ENCODE results near the gene ATP5PO. TPM values are rescaled to one million over a fixed set of nuclear protein-coding genes. Genes with fewer than 3 reads are reported as not detected.
A peak's percentile ranks its signal among the peaks of the same experiment; 100 is the strongest.

The ATP5PO gene
- total RNA-seq, 3 donors from 2014 or later (not counting 1 experiment from before 2014, with no cell fraction given), result 80.4 to 95.4 (median 94.9) TPM

DNA sequence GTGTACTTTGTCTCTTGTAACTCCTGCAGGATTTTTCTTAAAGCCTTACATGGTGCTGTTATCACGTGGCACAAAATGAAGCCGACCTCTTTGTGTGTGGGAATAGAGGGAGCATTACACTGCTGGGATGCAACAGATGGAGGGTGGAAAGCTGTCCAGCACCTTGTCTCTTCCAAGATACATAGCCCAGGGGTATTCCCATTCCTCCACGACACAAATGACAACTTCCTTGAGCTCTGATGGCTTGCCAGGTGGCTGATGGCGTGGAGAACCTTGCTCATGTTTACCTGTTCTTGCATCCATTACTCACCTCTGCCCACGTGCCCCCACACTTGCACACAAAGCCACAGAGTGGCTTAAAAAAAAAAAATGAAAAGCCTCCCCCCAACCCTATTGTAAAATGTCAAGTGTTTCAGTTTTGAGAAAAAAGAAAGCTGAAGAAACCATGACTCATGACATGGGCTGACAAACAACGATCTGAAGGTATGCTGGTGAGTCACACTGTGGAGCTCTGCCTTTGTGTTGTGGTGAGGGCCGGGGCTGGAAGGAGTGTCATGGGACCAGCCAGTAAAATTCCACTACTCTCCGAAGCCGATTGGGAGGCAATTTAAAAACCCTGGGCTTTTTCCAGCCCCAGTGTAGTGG, 32.0 kb upstream of the ATP5PO start:
- Histone ChIP-seq H3K4me1 (ENCODE audit: control insufficient read depth, insufficient read depth, low read length) (peaks cover 58% of the 10 kb centered on the region), H3K27ac (ENCODE audit: low read length) (peak overlapping the region; percentile 98), H3K4me3 (ENCODE audit: low read length) (peak overlapping the region; percentile 6), H3K9me3 (ENCODE audit: control insufficient read depth, insufficient read depth, low read length) (no peaks in the 10 kb centered on the region), H3K36me3 (ENCODE audit: control insufficient read depth, insufficient read depth, low read length) (no peaks in the 10 kb centered on the region), H3K27me3 (ENCODE audit: control insufficient read depth, insufficient read depth, low read length) (no peaks in the 10 kb centered on the region)
- Mint-ChIP-seq H3K27me3 (ENCODE audit: low read depth in 2 of 2) (no peaks in the 10 kb centered on the region), H3K27ac (peak overlapping the region; percentile 96 to 99), H3K9me3 (peaks cover 0 to 2% of the 10 kb centered on the region in 2 donors), H3K36me3 (no peaks in the 10 kb centered on the region), H3K4me3 (peak overlapping the region; percentile 76), H3K4me1 (peaks cover 63 to 72% of the 10 kb centered on the region in 2 donors)
- intact Hi-C loops (cut with micrococcal nuclease), result loop anchor here (1.0 to 2.0 kb wide), 5 partner anchors 11 to 125 kb away; partner anchors contain the start of genes ATP5PO, MRPS6 and SLC5A3
- DNase-seq (peak; percentile 75 to 95), ATAC-seq (peak; percentile 47 to 76 (median 63))
- TF ChIP-seq, protein P1, sequence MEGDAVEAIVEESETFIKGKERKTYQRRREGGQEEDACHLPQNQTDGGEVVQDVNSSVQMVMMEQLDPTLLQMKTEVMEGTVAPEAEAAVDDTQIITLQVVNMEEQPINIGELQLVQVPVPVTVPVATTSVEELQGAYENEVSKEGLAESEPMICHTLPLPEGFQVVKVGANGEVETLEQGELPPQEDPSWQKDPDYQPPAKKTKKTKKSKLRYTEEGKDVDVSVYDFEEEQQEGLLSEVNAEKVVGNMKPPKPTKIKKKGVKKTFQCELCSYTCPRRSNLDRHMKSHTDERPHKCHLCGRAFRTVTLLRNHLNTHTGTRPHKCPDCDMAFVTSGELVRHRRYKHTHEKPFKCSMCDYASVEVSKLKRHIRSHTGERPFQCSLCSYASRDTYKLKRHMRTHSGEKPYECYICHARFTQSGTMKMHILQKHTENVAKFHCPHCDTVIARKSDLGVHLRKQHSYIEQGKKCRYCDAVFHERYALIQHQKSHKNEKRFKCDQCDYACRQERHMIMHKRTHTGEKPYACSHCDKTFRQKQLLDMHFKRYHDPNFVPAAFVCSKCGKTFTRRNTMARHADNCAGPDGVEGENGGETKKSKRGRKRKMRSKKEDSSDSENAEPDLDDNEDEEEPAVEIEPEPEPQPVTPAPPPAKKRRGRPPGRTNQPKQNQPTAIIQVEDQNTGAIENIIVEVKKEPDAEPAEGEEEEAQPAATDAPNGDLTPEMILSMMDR (IDR thresholded peaks at IDR 0.05), result no peak
- WGBS (ENCODE audit: insufficient coverage), result 24% methylated on average over 9 of the region's 9 CpGs

DNA sequence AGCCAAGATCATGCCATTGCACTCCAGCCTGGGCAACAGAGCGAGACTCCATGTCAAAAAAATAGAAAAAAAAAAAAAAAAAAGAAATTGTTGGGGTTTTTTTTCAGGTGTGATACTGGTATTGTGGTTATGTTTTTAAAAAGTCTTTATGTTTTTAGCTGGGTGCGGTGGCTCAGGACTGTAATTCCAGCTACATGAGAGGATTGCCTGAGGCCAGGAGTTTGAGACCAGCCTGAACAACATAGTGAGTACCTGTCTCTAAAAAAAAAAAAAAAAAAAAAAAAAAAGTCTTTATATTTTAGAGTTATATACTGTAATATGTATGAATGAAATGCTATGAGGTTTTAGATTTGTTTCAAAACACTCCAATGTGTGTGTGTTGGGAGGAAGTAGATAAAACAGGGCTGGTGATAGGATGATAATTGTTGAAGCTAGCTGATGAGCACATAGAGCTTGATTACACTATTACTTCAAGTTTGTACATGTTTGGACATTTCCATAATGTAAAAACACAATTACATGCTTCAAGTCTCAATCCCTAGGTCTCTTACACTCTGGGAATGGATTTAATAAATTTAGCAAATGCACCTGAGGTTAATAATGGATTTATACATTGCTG, 30.2 kb upstream of the ATP5PO start:
- H3K27ac Mint-ChIP-seq, result peak overlapping the region; percentile 96 to 99
- Histone ChIP-seq H3K27ac (ENCODE audit: low read length) (peak overlapping the region; percentile 8), H3K4me3 (ENCODE audit: low read length) (no peak overlapping the region), H3K9me3 (ENCODE audit: control insufficient read depth, insufficient read depth, low read length) (no peaks in the 10 kb centered on the region), H3K4me1 (ENCODE audit: control insufficient read depth, insufficient read depth, low read length) (peaks cover 42% of the 10 kb centered on the region), H3K27me3 (ENCODE audit: control insufficient read depth, insufficient read depth, low read length) (no peaks in the 10 kb centered on the region), H3K36me3 (ENCODE audit: control insufficient read depth, insufficient read depth, low read length) (no peaks in the 10 kb centered on the region)
- intact Hi-C loops (cut with micrococcal nuclease), result no loop called here
- peaks cover 49 to 62% of the 10 kb centered on the region in 2 donors for H3K4me1 Mint-ChIP-seq
- ATAC-seq, result no peak
- peaks cover 0 to 2% of the 10 kb centered on the region in 2 donors for H3K9me3 Mint-ChIP-seq
- no peaks in the 10 kb centered on the region for H3K36me3 Mint-ChIP-seq
- H3K27me3 Mint-ChIP-seq (ENCODE audit: low read depth in 2 of 2), result no peaks in the 10 kb centered on the region
- TF ChIP-seq, protein P1 (IDR thresholded peaks at IDR 0.05), result no peak
- 67% methylated on average over 2 of the region's 2 CpGs for WGBS (ENCODE audit: insufficient coverage)
- no peak overlapping the region for H3K4me3 Mint-ChIP-seq
- peak in 1 of 2 donors; percentile 48 for DNase-seq

DNA sequence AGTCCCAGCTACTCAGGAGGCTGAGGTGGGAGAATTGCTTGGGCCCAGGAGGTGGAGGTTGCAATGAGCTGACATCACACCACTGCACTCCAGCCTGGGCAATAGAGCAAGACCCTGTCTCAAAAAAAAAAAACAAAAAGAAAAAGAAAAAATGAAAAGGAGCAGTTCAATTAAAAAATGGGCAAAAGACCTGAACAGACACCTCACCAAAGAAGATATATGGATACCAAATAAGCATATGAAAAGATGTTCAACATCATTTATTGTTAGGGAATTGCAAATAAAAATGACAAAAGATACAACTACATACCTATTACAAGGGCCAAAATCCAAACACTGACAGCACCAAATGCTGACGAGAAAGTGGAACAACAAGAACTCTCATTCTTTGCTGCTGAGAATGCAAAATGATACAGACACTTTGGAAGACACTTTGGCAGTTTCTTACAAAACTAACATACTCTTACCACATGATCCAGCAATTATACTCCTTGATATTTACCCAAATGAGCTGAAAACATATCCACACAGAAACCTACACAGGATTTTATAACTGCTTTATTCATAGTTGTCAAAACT, 28.7 kb upstream of the ATP5PO start:
- Mint-ChIP-seq H3K4me3 (no peak overlapping the region), H3K9me3 (peaks cover 0 to 2% of the 10 kb centered on the region in 2 donors), H3K27ac (peak overlapping the region; percentile 8 to 79), H3K4me1 (peaks cover 34 to 50% of the 10 kb centered on the region in 2 donors), H3K27me3 (ENCODE audit: low read depth in 2 of 2) (no peaks in the 10 kb centered on the region), H3K36me3 (no peaks in the 10 kb centered on the region)
- 100% methylated on average over 1 of the region's 1 CpG for WGBS (ENCODE audit: insufficient coverage)
- intact Hi-C loops (cut with micrococcal nuclease), result no loop called here
- Histone ChIP-seq H3K4me3 (ENCODE audit: low read length) (no peak overlapping the region), H3K27me3 (ENCODE audit: control insufficient read depth, insufficient read depth, low read length) (no peaks in the 10 kb centered on the region), H3K36me3 (ENCODE audit: control insufficient read depth, insufficient read depth, low read length) (no peaks in the 10 kb centered on the region), H3K4me1 (ENCODE audit: control insufficient read depth, insufficient read depth, low read length) (peaks cover 29% of the 10 kb centered on the region), H3K9me3 (ENCODE audit: control insufficient read depth, insufficient read depth, low read length) (no peaks in the 10 kb centered on the region), H3K27ac (ENCODE audit: low read length) (no peak overlapping the region)
- TF ChIP-seq, protein P1 (IDR thresholded peaks at IDR 0.05), result no peak
- DNase-seq, result no peak
- no peak for ATAC-seq

All from natural killer cell (primary cell).